KMS-11 (cell line): ENCODE results near the gene RITA1.

ENCODE experiments used
- H2AFZ ChIP-seq: fragments of 200-600 bp; sonication (generic); 2 replicates; pipeline ENCODE4 v1.6.1; 2016; ENCODE audit warnings: antibody characterized with exemption, mixed run types, low read depth
- H3K27ac ChIP-seq: fragments of 200-600 bp; sonication (generic); 2 replicates; pipeline ENCODE4 v1.6.1; 2016; ENCODE audit warnings: mild to moderate bottlenecking, mixed run types
- H3K27me3 ChIP-seq: fragments of 200-600 bp; sonication (generic); 2 replicates; pipeline ENCODE4 v1.6.1; 2017; ENCODE audit warnings: mild to moderate bottlenecking, low read depth, mixed run types, moderate library complexity; ENCODE audit not compliant: insufficient read depth
- H3K36me3 ChIP-seq: fragments of 200-600 bp; sonication (generic); 2 replicates; pipeline ENCODE4 v1.6.1; 2017; ENCODE audit warnings: mild to moderate bottlenecking, mixed run types; ENCODE audit not compliant: insufficient read depth
- H3K4me1 ChIP-seq: fragments of 200-600 bp; sonication (generic); 2 replicates; pipeline ENCODE4 v1.6.1; 2016; ENCODE audit warnings: mild to moderate bottlenecking, low read depth, mixed run types; ENCODE audit not compliant: poor library complexity, severe bottlenecking
- H3K4me2 ChIP-seq: fragments of 200-600 bp; sonication (generic); 2 replicates; pipeline ENCODE4 v1.7.0; 2016; ENCODE audit warnings: mild to moderate bottlenecking, mixed run types
- H3K4me3 ChIP-seq: fragments of 200-600 bp; sonication (generic); IDR thresholded peaks from 2 replicates; pipeline ENCODE4 v1.6.1; 2017; ENCODE audit warnings: low read depth, low read length, mixed read lengths; ENCODE audit not compliant: insufficient read depth
- H3K79me2 ChIP-seq: fragments of 200-600 bp; sonication (generic); 2 replicates; pipeline ENCODE4 v1.6.1; 2016; ENCODE audit warnings: low read depth, mixed run types; ENCODE audit not compliant: insufficient read depth
- H3K9ac ChIP-seq: fragments of 200-600 bp; sonication (generic); 2 replicates; pipeline ENCODE4 v1.6.1; 2016; ENCODE audit warnings: mild to moderate bottlenecking, mixed run types
- H4K20me1 ChIP-seq: fragments of 200-600 bp; sonication (generic); 2 replicates; pipeline ENCODE4 v1.6.1; 2016; ENCODE audit warnings: mild to moderate bottlenecking, mixed run types; ENCODE audit not compliant: insufficient read depth
- CTCF ChIP-seq: fragments of 200-600 bp; sonication (generic); conservative IDR thresholded peaks from 2 replicates; pipeline ENCODE4 v1.6.1; 2017; ENCODE audit warnings: low read depth, mild to moderate bottlenecking, antibody characterized with exemption, low read length, moderate library complexity, mixed read lengths

The RITA1 gene

GRCh38 chr12:113170926-113171325 lies 14.6 kb upstream of the RITA1 start:
- H3K79me2 ChIP-seq, result no peaks in the 10 kb centered on the region
- no peak overlapping the region for H3K9ac ChIP-seq
- no peak overlapping the region for H3K4me3 ChIP-seq
- H3K27ac ChIP-seq, result no peak overlapping the region
- no peak overlapping the region; the same call in 1 of the 2 replicates for H3K4me2 ChIP-seq
- no peak overlapping the region for H2AFZ ChIP-seq
- H3K4me1 ChIP-seq, result peaks cover 42% of the 10 kb centered on the region
- no peak for TF ChIP-seq CTCF
- no peaks in the 10 kb centered on the region for H3K27me3 ChIP-seq
- H4K20me1 ChIP-seq, result no peaks in the 10 kb centered on the region
- no peaks in the 10 kb centered on the region for H3K36me3 ChIP-seq

- H3K9ac ChIP-seq, result no peak overlapping the region
- no peak overlapping the region for H2AFZ ChIP-seq
- H3K4me2 ChIP-seq, result peak overlapping the region; percentile 57
- no peaks in the 10 kb centered on the region for H3K79me2 ChIP-seq
- TF ChIP-seq CTCF, result no peak
- H3K27ac ChIP-seq, result peak overlapping the region; percentile 69; the same call in 1 of the 2 replicates
- H4K20me1 ChIP-seq, result no peaks in the 10 kb centered on the region
- H3K36me3 ChIP-seq, result no peaks in the 10 kb centered on the region
- no peaks in the 10 kb centered on the region for H3K27me3 ChIP-seq
- peaks cover 42% of the 10 kb centered on the region for H3K4me1 ChIP-seq
- H3K4me3 ChIP-seq, result no peak overlapping the region
Observed at GRCh38 chr12:113171543-113171942, 14.0 kb upstream of the RITA1 start.

- Histone ChIP-seq H4K20me1 (no peaks in the 10 kb centered on the region), H3K27me3 (no peaks in the 10 kb centered on the region), H3K9ac (no peak overlapping the region), H3K4me1 (peaks cover 42% of the 10 kb centered on the region), H2AFZ (no peak overlapping the region), H3K4me2 (peak overlapping the region; percentile 57; the same call in 1 of the 2 replicates), H3K36me3 (no peaks in the 10 kb centered on the region; the same call in 1 of the 2 replicates), H3K4me3 (no peak overlapping the region), H3K27ac (peak overlapping the region; percentile 69; the same call in 1 of the 2 replicates), H3K79me2 (no peaks in the 10 kb centered on the region)
- TF ChIP-seq CTCF, result no peak
Observed at GRCh38 chr12:113172185-113172584, 13.3 kb upstream of the RITA1 start.

GRCh38 chr12:113173081-113173698 lies 12.3 kb upstream of the RITA1 start:
- H2AFZ ChIP-seq, result no peak overlapping the region
- peak overlapping the region; percentile 13; the same call in 1 of the 2 replicates for H3K9ac ChIP-seq
- no peaks in the 10 kb centered on the region for H3K27me3 ChIP-seq
- peak overlapping the region; percentile 41 for H3K4me2 ChIP-seq
- H3K27ac ChIP-seq, result peak overlapping the region; percentile 69
- no peak for TF ChIP-seq CTCF
- H3K4me1 ChIP-seq, result peaks cover 42% of the 10 kb centered on the region
- H4K20me1 ChIP-seq, result no peaks in the 10 kb centered on the region
- H3K4me3 ChIP-seq, result no peak overlapping the region
- H3K36me3 ChIP-seq, result peaks cover 6% of the 10 kb centered on the region; the same call in 1 of the 2 replicates
- no peaks in the 10 kb centered on the region for H3K79me2 ChIP-seq
